Smooth muscle cell (in vitro differentiated cells): Measurements from ENCODE around the gene CCDC24. TPM values are rescaled to one million over a fixed set of nuclear protein-coding genes. Genes with fewer than 3 reads are reported as not detected.

ENCODE experiments used
- DNase-seq: peaks from one replicate; lab custom pipeline; 2025; ENCODE audit not compliant: unreplicated experiment; lab: John Stamatoyannopoulos, UW
- H2AFZ ChIP-seq: fragments of 200-600 bp; sonication (generic); 2 replicates; pipeline ENCODE4 v1.6.0; 2016; ENCODE audit warnings: antibody characterized with exemption, low read depth, mild to moderate bottlenecking
- H3F3A ChIP-seq: fragments of 200-600 bp; sonication (generic); 2 replicates; pipeline ENCODE4 v1.6.0; 2017; ENCODE audit warnings: antibody characterized with exemption, low read depth
- H3K27ac ChIP-seq: fragments of 200-600 bp; sonication (generic); 2 replicates; pipeline ENCODE4 v1.5.1; 2016; ENCODE audit warnings: low read depth, mild to moderate bottlenecking
- H3K27me3 ChIP-seq: fragments of 200-600 bp; sonication (generic); 2 replicates; pipeline ENCODE4 v1.6.1; 2016; ENCODE audit warnings: low read depth, mild to moderate bottlenecking
- H3K36me3 ChIP-seq: fragments of 200-600 bp; sonication (generic); 2 replicates; pipeline ENCODE4 v1.5.1; 2016; ENCODE audit warnings: low read depth
- H3K4me1 ChIP-seq: fragments of 200-600 bp; sonication (generic); 2 replicates; pipeline ENCODE4 v1.5.1; 2016; ENCODE audit warnings: low read depth
- H3K4me2 ChIP-seq: fragments of 200-600 bp; sonication (generic); 2 replicates; pipeline ENCODE4 v1.6.0; 2016; ENCODE audit warnings: mild to moderate bottlenecking
- H3K4me3 ChIP-seq: fragments of 200-600 bp; sonication (generic); 2 replicates; pipeline ENCODE4 v1.5.1; 2016; ENCODE audit warnings: mild to moderate bottlenecking
- H3K79me2 ChIP-seq: fragments of 200-600 bp; sonication (generic); 2 replicates; pipeline ENCODE4 v1.6.0; 2016; ENCODE audit warnings: low read depth, mild to moderate bottlenecking
- H3K9ac ChIP-seq: fragments of 200-600 bp; sonication (generic); 2 replicates; pipeline ENCODE4 v1.6.0; 2016; ENCODE audit warnings: low read depth
- H3K9me3 ChIP-seq: fragments of 200-600 bp; sonication (generic); replicated peaks from 2 replicates; pipeline ENCODE4 v1.5.1; 2016; ENCODE audit warnings: low read depth
- H4K20me1 ChIP-seq: fragments of 200-600 bp; sonication (generic); 2 replicates; pipeline ENCODE4 v1.6.0; 2016; ENCODE audit warnings: low read depth
- WGBS: methylation state at CpG from one replicate; pipeline ENCODE4 v1.1.7; 2016; ENCODE audit warnings: low lambda C conversion rate; 5-methylcytosine and 5-hydroxymethylcytosine counted together
- polyA plus RNA-seq: library from polyadenylated mRNA; unstranded; fragments of >200 nt; fragmentation: Nextera tagmentation; extraction: Ambion mirVana; gene quantifications from 2 replicates; pipeline ENCODE4 v1.2.1, GENCODE V29; 2016
- total RNA-seq: library from RNA; depleted of rRNA; stranded (reverse); fragments of >200 nt; gene quantifications from 2 replicates; pipeline ENCODE4 v1.2.3, GENCODE V29; 2014
- TF ChIP-seq, protein P1 (sequence below): fragments of 200-600 bp; sonication (generic); IDR thresholded peaks from 2 replicates; pipeline ENCODE4 v1.5.1; 2017; ENCODE audit warnings: borderline replicate concordance, mild to moderate bottlenecking, antibody characterized with exemption; ENCODE audit not compliant: insufficient read depth, poor library complexity, severe bottlenecking

The CCDC24 gene
- total and polyA plus RNA-seq, 2 experiments from 2014 or later = 6.5 to 11.4 TPM

DNA sequence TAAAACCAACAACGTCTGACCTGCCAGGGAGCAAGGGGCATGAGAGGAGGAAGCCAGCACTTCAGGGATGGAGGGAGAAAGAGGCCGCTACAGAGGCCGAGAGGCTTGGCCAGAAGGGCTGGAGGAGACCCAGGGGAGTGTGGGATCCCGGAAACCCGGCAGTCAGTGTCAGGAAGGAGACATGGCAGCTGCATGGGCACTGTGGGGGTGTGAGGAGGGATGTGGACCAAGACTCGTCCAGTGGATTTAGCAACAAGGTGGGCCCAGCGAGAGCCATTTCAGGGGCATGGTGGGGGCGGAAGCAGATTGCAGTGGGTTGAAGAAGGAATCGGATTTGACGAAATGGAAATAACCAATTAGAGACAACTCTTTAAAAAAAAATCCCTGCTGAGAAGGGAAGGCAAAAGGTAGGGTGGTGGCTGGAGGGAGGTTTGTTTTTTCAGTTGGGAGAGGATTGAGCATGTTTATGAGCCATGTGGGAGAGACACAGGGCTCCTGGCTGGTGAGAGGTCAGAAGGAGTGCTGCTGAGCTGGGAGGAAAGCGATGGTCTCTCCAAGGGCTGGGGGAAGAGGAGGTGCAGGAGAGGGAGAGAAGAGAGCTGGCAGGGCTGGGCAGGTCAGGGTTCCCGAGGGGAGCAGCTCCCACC is 8.0 kb upstream of the CCDC24 start:
- no peaks in the 10 kb centered on the region for H3K27me3 ChIP-seq
- no peak overlapping the region for H3K4me2 ChIP-seq
- no peak overlapping the region for H3K4me3 ChIP-seq
- TF ChIP-seq, protein P1, sequence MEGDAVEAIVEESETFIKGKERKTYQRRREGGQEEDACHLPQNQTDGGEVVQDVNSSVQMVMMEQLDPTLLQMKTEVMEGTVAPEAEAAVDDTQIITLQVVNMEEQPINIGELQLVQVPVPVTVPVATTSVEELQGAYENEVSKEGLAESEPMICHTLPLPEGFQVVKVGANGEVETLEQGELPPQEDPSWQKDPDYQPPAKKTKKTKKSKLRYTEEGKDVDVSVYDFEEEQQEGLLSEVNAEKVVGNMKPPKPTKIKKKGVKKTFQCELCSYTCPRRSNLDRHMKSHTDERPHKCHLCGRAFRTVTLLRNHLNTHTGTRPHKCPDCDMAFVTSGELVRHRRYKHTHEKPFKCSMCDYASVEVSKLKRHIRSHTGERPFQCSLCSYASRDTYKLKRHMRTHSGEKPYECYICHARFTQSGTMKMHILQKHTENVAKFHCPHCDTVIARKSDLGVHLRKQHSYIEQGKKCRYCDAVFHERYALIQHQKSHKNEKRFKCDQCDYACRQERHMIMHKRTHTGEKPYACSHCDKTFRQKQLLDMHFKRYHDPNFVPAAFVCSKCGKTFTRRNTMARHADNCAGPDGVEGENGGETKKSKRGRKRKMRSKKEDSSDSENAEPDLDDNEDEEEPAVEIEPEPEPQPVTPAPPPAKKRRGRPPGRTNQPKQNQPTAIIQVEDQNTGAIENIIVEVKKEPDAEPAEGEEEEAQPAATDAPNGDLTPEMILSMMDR = no peak
- H4K20me1 ChIP-seq = peaks cover 49% of the 10 kb centered on the region
- DNase-seq = no peak
- H3K36me3 ChIP-seq = no peaks in the 10 kb centered on the region
- peaks cover 8% of the 10 kb centered on the region for H3K79me2 ChIP-seq
- 91% methylated on average over 12 of the region's 12 CpGs for WGBS
- no peak overlapping the region for H2AFZ ChIP-seq
- H3F3A ChIP-seq = peaks cover 6% of the 10 kb centered on the region
- no peak overlapping the region for H3K27ac ChIP-seq
- no peak overlapping the region for H3K9ac ChIP-seq
- no peaks in the 10 kb centered on the region for H3K9me3 ChIP-seq
- peaks cover 4% of the 10 kb centered on the region for H3K4me1 ChIP-seq

DNA sequence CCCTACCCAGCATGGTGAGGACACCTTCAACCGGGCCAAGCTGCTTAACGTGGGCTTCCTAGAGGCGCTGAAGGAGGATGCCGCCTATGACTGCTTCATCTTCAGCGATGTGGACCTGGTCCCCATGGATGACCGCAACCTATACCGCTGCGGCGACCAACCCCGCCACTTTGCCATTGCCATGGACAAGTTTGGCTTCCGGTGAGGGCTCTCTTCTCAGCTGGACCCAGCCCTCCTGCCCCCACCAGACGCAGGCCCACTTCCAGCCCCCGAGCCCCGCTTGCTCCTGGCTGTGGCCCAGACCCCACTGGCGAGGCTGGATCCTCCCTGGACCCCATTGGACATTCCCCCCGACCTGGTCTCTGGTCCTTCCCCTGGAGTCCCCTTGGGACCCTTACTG is 6.5 kb upstream of the CCDC24 start:
- H3K4me2 ChIP-seq = no peak overlapping the region
- H3K9me3 ChIP-seq = no peaks in the 10 kb centered on the region
- H2AFZ ChIP-seq = no peak overlapping the region
- H3K27me3 ChIP-seq = no peaks in the 10 kb centered on the region
- H3K27ac ChIP-seq = no peak overlapping the region
- no peak for DNase-seq
- H3K79me2 ChIP-seq = peaks cover 7% of the 10 kb centered on the region
- WGBS = over 99% methylated on average over 16 of the region's 16 CpGs
- TF ChIP-seq, protein P1 = no peak
- no peak overlapping the region for H3K4me3 ChIP-seq
- H3K36me3 ChIP-seq = no peaks in the 10 kb centered on the region
- peaks cover 48% of the 10 kb centered on the region for H4K20me1 ChIP-seq
- no peaks in the 10 kb centered on the region for H3K4me1 ChIP-seq
- H3F3A ChIP-seq = peaks cover 6% of the 10 kb centered on the region
- no peak overlapping the region for H3K9ac ChIP-seq

DNA sequence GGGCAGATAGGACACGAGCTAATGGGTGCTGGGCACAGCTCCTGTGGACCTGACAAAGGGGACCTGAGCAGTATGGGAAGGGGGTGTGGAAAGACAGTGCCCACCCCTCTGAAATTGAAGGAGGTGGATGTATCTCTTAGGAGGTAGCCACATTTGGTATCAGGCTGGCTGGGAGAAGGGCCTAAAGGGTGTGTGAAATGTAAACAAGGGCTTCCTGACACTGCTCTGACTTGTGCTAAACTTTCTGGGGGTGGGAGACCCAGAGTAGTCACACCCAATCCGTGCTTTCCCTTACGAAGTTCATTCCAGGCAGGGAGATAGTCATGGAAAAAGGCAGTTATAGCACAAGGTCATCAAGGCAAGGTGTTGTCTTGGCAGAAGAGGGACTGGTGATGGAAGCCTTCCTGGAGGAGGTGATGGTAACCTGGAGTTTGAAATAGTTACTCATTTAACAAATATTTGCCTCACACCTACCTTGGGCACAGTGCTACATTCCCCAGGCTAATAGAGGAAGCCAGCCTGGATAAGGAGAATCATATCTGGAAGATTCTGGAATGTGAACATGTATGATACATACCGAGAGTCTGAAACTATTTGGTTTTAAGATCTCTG is 5.3 kb upstream of the CCDC24 start:
- H2AFZ ChIP-seq = no peak overlapping the region
- peaks cover 4% of the 10 kb centered on the region for H3K4me1 ChIP-seq
- H3K27ac ChIP-seq = no peak overlapping the region
- TF ChIP-seq, protein P1 = no peak
- H3K27me3 ChIP-seq = no peaks in the 10 kb centered on the region
- no peak overlapping the region for H3K4me3 ChIP-seq
- no peaks in the 10 kb centered on the region for H3K36me3 ChIP-seq
- no peak overlapping the region for H3K9ac ChIP-seq
- no peak for DNase-seq
- peaks cover 38% of the 10 kb centered on the region for H4K20me1 ChIP-seq
- WGBS = 83% methylated on average over 4 of the region's 4 CpGs
- no peak overlapping the region for H3K4me2 ChIP-seq
- H3K9me3 ChIP-seq = no peaks in the 10 kb centered on the region
- peaks cover 7% of the 10 kb centered on the region for H3K79me2 ChIP-seq
- peaks cover 6% of the 10 kb centered on the region for H3F3A ChIP-seq
